T-cell (primary cell): ENCODE results near the gene SPAG7. TPM values are rescaled to one million over a fixed set of nuclear protein-coding genes. Genes with fewer than 3 reads are reported as not detected.

ENCODE experiments used
- ATAC-seq, 4 experiments: fragments of 200-7000 bp in 3 of 4; fragments of 150-1000 bp in 1 of 4; cut with Tn5 transposase; replicated peaks in 1 of 4; 1 replicate in 3 of 4; 2 replicates in 1 of 4; pipeline ENCODE4 v1.10.0; 2021; ENCODE audit warnings: moderate library complexity in 3 of 4, mild to moderate bottlenecking in 2 of 4, moderate number of reproducible peaks in 1 of 4
- CTCF ChIA-PET, 2 donors: fragments of 300-600 bp; sonication (Branson Sonifier 250); formaldehyde crosslinking; loops; one replicate each; lab custom pipeline; 2022; ENCODE audit warnings: antibody characterized with exemption in 2 of 2; lab: Charles Lee
- POLR2A ChIA-PET, 2 donors: fragments of 300-600 bp; sonication (Branson Sonifier 250); formaldehyde crosslinking; loops; one replicate each; lab custom pipeline; 2022; ENCODE audit warnings: antibody characterized with exemption in 2 of 2; lab: Charles Lee
- DNase-seq, 35 experiments: peaks; one replicate each; pipeline versions ENCODE4 v3.0.0 to v3.0.0-alpha.2; 2013 to 2023
- H3K27ac ChIP-seq: one replicate; pipeline ENCODE4 v1.5.1; 2013; ENCODE audit warnings: low read length
- H3K27me3 ChIP-seq, 2 experiments: replicated peaks in 1 of 2; 1 replicate in 1 of 2; 2 replicates in 1 of 2; pipeline versions ENCODE4 v1.6.1 to v1.7.0; 2013; ENCODE audit warnings: low read length in 1 of 2, mixed read lengths in 1 of 2; ENCODE audit not compliant: control insufficient read depth in 2 of 2, insufficient read depth in 2 of 2; ENCODE audit errors: extremely low read depth in 1 of 2
- H3K36me3 ChIP-seq, 2 donors: 1 replicate in 1 of 2; 2 replicates in 1 of 2; pipeline versions ENCODE4 v1.6.1 to v1.7.0; 2013; ENCODE audit warnings: low read length in 1 of 2; ENCODE audit not compliant: control insufficient read depth in 2 of 2, insufficient read depth in 1 of 2; ENCODE audit errors: extremely low read depth in 1 of 2
- H3K4me1 ChIP-seq, 2 experiments: 1 replicate in 1 of 2; 2 replicates in 1 of 2; pipeline versions ENCODE4 v1.6.1 to v1.7.0; 2013; ENCODE audit warnings: low read length in 2 of 2, mixed read lengths in 1 of 2; ENCODE audit not compliant: insufficient read depth in 2 of 2, control insufficient read depth in 1 of 2; ENCODE audit errors: extremely low read depth in 1 of 2
- H3K4me3 ChIP-seq, 2 donors: 1 replicate in 1 of 2; 2 replicates in 1 of 2; pipeline versions ENCODE4 v1.5.1 to v1.7.0; 2013; ENCODE audit warnings: mild to moderate bottlenecking in 2 of 2, low read length in 1 of 2, moderate library complexity in 1 of 2; ENCODE audit not compliant: control insufficient read depth in 1 of 2; ENCODE audit errors: extremely low read depth in 1 of 2
- H3K9me3 ChIP-seq: 2 replicates; pipeline ENCODE4 v1.7.0; 2013
- H3K27ac Mint-ChIP-seq, 2 donors: one replicate each; pipeline ENCODE4 v1.8.0; 2020 to 2021; ENCODE audit warnings: mild to moderate bottlenecking in 2 of 2, mixed read lengths in 2 of 2
- H3K27me3 Mint-ChIP-seq, 2 donors: one replicate each; pipeline ENCODE4 v1.8.0; 2021 to 2022; ENCODE audit warnings: mixed read lengths in 2 of 2
- H3K36me3 Mint-ChIP-seq: one replicate; pipeline ENCODE4 v1.8.0; 2021; ENCODE audit warnings: mixed read lengths
- H3K4me1 Mint-ChIP-seq, 3 donors: one replicate each; pipeline ENCODE4 v1.8.0; 2020 to 2022; ENCODE audit warnings: mixed read lengths in 3 of 3, mild to moderate bottlenecking in 1 of 3
- H3K4me3 Mint-ChIP-seq, 3 donors: one replicate each; pipeline ENCODE4 v1.8.0; 2020 to 2022; ENCODE audit warnings: mild to moderate bottlenecking in 3 of 3, mixed read lengths in 3 of 3, moderate library complexity in 3 of 3
- H3K9me3 Mint-ChIP-seq, 3 donors: one replicate each; pipeline ENCODE4 v1.8.0; 2020 to 2022; ENCODE audit warnings: mixed read lengths in 3 of 3
- WGBS: methylation state at CpG from one replicate; pipeline ENCODE4 v1.1.5; 2013; ENCODE audit warnings: missing lambda C conversion rate; ENCODE audit not compliant: insufficient coverage; 5-methylcytosine and 5-hydroxymethylcytosine counted together
- total RNA-seq, 35 experiments: library from RNA in 6 of 35; stranded (reverse) in 6 of 35; fragments of 120-200 nt in 1 of 35; gene quantifications; one replicate each; pipeline versions ENCODE4 v1.2.1 to v1.2.4 and lab custom pipeline; 2013 to 2026

The SPAG7 gene
- total RNA-seq, 5 donors from 2014 or later (not counting 1 experiment from before 2014, with no cell fraction given), result 36.4 to 65.6 (median 55.8) TPM

DNA sequence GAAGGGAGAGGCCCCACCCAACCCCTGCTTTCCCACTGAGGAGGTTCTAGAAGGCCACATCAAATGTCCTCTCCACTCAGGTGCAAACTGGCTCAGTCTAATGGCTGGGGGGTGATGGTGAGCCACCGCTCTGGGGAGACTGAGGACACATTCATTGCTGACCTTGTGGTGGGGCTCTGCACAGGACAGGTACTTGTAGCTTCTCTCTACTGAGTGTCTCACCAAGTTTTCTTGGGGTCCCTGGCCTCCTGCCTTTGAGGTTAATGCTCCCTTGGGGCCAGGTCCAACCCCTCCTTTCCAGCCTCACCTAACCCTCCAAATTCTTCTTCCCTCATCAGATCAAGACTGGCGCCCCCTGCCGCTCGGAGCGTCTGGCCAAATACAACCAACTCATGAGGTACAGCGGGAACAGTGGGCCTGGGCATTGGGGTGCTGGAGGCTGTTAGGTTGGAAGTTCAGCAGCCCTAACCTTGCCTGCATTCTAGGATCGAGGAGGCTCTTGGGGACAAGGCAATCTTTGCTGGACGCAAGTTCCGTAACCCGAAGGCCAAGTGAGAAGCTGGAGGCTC lies 11.0 kb downstream of the SPAG7 start:
- H3K36me3 Mint-ChIP-seq, result peaks cover 6% of the 10 kb centered on the region
- DNase-seq, result peak in 17 of 35 experiments; percentile 17 to 55 (median 36)
- Histone ChIP-seq H3K4me1 (peaks cover 0 to 2% of the 10 kb centered on the region in 2 experiments), H3K4me3 (no peak overlapping the region), H3K27me3 (no peaks in the 10 kb centered on the region), H3K36me3 (peaks cover 7 to 19% of the 10 kb centered on the region in 2 donors), H3K27ac (no peak overlapping the region), H3K9me3 (no peaks in the 10 kb centered on the region)
- no peak overlapping the region for H3K4me3 Mint-ChIP-seq
- CTCF ChIA-PET, result interaction anchor here (0.7 to 1.8 kb wide), 2 partner anchors 11 to 24 kb away, joined by 3 read pairs; partner anchors contain the start of gene SPAG7 (in 1 of the 2)
- H3K9me3 Mint-ChIP-seq, result no peaks in the 10 kb centered on the region
- WGBS, result 90% methylated on average over 8 of the region's 10 CpGs
- POLR2A ChIA-PET, result no interaction called here
- H3K27me3 Mint-ChIP-seq, result no peaks in the 10 kb centered on the region
- H3K27ac Mint-ChIP-seq, result peak overlapping the region in 1 of 2 donors; percentile 34
- H3K4me1 Mint-ChIP-seq, result peaks cover 8 to 12% (median 9%) of the 10 kb centered on the region in 3 donors
- ATAC-seq, result peak in 1 of 4 experiments; percentile 32

DNA sequence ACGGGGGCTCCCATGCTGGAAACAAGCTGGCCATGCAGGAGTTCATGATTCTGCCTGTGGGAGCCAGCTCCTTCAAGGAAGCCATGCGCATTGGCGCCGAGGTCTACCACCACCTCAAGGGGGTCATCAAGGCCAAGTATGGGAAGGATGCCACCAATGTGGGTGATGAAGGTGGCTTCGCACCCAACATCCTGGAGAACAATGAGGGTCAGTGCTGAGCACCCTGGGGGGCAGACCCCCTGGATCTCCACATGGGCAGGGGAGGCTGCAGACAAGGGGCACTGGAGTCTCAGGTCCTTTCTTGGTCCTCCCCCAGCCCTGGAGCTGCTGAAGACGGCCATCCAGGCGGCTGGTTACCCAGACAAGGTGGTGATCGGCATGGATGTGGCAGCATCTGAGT lies 12.5 kb downstream of the SPAG7 start:
- no peak overlapping the region for H3K4me3 Mint-ChIP-seq
- H3K36me3 Mint-ChIP-seq, result no peaks in the 10 kb centered on the region
- H3K27me3 Mint-ChIP-seq, result no peaks in the 10 kb centered on the region
- H3K4me3 ChIP-seq, result no peak overlapping the region
- ATAC-seq (no peak), DNase-seq (no peak)
- POLR2A ChIA-PET, result interaction anchor here in 1 of 2 donors (0.6 kb wide), 1 partner anchor 1197 kb away, joined by 12 read pairs; no protein-coding TSS in a partner anchor
- peaks cover 19 to 24% (median 20%) of the 10 kb centered on the region in 3 donors for H3K4me1 Mint-ChIP-seq
- H3K9me3 ChIP-seq, result no peaks in the 10 kb centered on the region
- H3K9me3 Mint-ChIP-seq, result no peaks in the 10 kb centered on the region
- CTCF ChIA-PET, result interaction anchor here (0.6 to 0.7 kb wide), 4 partner anchors 46 to 1942 kb away, joined by 3 to 7 read pairs (median 4); no protein-coding TSS in a partner anchor
- no peak overlapping the region for H3K27ac Mint-ChIP-seq
- no peaks in the 10 kb centered on the region for H3K27me3 ChIP-seq
- no peak overlapping the region for H3K27ac ChIP-seq
- peaks cover 7 to 11% of the 10 kb centered on the region in 2 donors for H3K36me3 ChIP-seq
- peaks cover 0 to 15% of the 10 kb centered on the region in 2 experiments for H3K4me1 ChIP-seq
- 100% methylated on average over 4 of the region's 8 CpGs for WGBS

DNA sequence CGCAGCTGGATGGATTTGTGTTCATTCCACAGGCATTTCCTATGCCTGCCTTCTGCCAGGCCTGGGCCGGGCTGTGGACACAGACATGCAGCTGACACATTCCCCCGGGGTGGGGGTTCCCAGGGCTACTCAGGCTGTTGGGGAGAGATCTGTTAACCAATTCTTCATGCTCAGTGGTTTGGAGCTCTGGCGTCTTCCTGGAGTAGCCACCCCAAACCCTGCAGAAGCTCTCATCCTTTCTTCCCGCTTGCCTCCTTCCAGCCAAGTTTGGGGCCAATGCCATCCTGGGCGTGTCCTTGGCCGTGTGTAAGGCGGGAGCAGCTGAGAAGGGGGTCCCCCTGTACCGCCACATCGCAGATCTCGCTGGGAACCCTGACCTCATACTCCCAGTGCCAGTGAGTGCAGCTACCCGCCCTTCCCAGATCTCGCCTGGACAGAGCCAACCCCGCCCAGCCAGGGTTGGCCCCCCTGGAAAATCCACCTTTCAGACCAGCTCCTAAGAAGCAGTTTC lies 14.1 kb downstream of the SPAG7 start:
- POLR2A ChIA-PET, result interaction anchor here in 1 of 2 donors (0.6 kb wide), 1 partner anchor 41 kb away, joined by 4 read pairs; no protein-coding TSS in a partner anchor
- no peak overlapping the region for H3K27ac Mint-ChIP-seq
- peaks cover 0 to 2% of the 10 kb centered on the region in 2 donors for H3K36me3 ChIP-seq
- 95% methylated on average over 14 of the region's 14 CpGs for WGBS
- no peak overlapping the region for H3K4me3 Mint-ChIP-seq
- DNase-seq, result no peak
- no peak overlapping the region for H3K4me3 ChIP-seq
- H3K27ac ChIP-seq, result no peak overlapping the region
- H3K27me3 Mint-ChIP-seq, result no peaks in the 10 kb centered on the region
- H3K27me3 ChIP-seq, result no peaks in the 10 kb centered on the region
- peaks cover 0 to 20% of the 10 kb centered on the region in 2 experiments for H3K4me1 ChIP-seq
- H3K36me3 Mint-ChIP-seq, result no peaks in the 10 kb centered on the region
- no peaks in the 10 kb centered on the region for H3K9me3 ChIP-seq
- no peak for ATAC-seq
- H3K4me1 Mint-ChIP-seq, result peaks cover 22 to 28% (median 23%) of the 10 kb centered on the region in 3 donors
- CTCF ChIA-PET, result no interaction called here
- no peaks in the 10 kb centered on the region for H3K9me3 Mint-ChIP-seq

DNA sequence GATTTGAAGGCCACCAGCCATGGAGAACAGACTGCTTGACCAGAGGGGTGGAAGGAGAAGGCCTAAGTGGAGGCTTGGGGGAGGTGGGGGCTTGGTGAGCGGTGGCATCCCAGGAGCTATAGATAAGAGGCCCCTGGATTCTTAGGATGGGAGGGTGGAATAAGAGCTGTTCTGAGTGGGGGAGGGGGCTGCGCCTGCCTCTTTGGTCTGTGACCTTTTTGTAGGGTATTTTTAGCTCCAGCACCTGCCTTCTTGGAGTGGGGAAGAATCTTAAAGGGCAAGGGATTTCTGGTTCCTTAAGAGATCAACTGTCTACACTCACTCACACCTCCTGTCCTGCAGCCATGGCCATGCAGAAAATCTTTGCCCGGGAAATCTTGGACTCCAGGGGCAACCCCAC lies 16.1 kb downstream of the SPAG7 start:
- CTCF ChIA-PET, result interaction anchor here (0.6 to 0.7 kb wide), 2 partner anchors 244 to 741 kb away, joined by 3 to 5 read pairs; no protein-coding TSS in a partner anchor
- ATAC-seq, result no peak
- 94% methylated on average over 2 of the region's 3 CpGs for WGBS

DNA sequence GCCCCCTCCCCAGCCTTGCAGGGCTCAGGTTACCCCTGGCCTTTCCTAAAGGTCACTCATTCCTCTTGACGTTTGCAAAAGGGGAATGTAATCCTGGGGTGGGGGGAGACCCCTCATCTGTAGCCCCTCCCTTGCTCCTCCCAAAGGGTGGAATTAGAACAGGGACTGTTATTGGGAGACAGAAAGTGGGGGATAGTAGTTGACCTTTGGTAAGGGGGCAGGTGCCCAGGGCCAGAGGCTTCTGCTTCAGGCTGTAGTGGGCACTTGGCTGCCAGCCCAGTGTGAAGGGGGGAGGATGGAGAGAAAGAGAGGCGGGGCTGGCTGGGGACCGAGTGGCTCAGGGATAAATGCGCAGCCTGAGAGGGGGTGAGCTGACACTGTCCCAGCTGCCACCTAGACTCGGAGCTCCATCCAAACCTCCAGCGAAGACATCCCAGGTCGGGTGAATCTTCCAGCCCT lies 16.8 kb downstream of the SPAG7 start, which contains the start of gene ENO3:
Gene ENO3, plus strand, starts transcription at position 374 of the 459 bp plus-strand sequence. CDS start 711 bp downstream, outside the sequence.
- 90% methylated on average over 2 of the region's 7 CpGs for whole genome bisulfite sequencing
- CTCF ChIA-PET, result interaction anchor here (0.6 to 0.7 kb wide), 2 partner anchors 243 to 740 kb away, joined by 3 to 5 read pairs; no protein-coding TSS in a partner anchor
- H3K4me3 Mint-ChIP-seq, result peak within 1 kb of the TSS; percentile 74 to 100 (median 79)
- H3K27ac Mint-ChIP-seq, result peak within 1 kb of the TSS; percentile 85 to 87
- no peaks in the 10 kb centered on the region for H3K27me3 ChIP-seq
- peaks cover 4 to 28% of the 10 kb centered on the region in 2 experiments for H3K4me1 ChIP-seq
- H3K4me3 ChIP-seq, result peak within 1 kb of the TSS; percentile 53 to 65
- H3K27me3 Mint-ChIP-seq, result no peaks in the 10 kb centered on the region
- no peaks in the 10 kb centered on the region for H3K9me3 Mint-ChIP-seq
- POLR2A ChIA-PET, result no interaction called here
- H3K27ac ChIP-seq, result peak within 1 kb of the TSS; percentile 80
- peaks cover 24 to 33% (median 26%) of the 10 kb centered on the region in 3 donors for H3K4me1 Mint-ChIP-seq
- peaks cover 11% of the 10 kb centered on the region for H3K36me3 Mint-ChIP-seq
- no peak for ATAC-seq
- H3K36me3 ChIP-seq, result peaks cover 0 to 16% of the 10 kb centered on the region in 2 donors
- no peak for DNase-seq
- H3K9me3 ChIP-seq, result no peaks in the 10 kb centered on the region

More for the DNA sequence above, 16.1 kb downstream of the SPAG7 start:
- no peaks in the 10 kb centered on the region for H3K27me3 ChIP-seq
- no peak overlapping the region for H3K27ac ChIP-seq
- no peak overlapping the region for H3K4me3 ChIP-seq
- peaks cover 0 to 9% of the 10 kb centered on the region in 2 donors for H3K36me3 ChIP-seq
- Mint-ChIP-seq H3K27me3 (no peaks in the 10 kb centered on the region), H3K4me1 (peaks cover 21 to 32% (median 26%) of the 10 kb centered on the region in 3 donors), H3K27ac (peak overlapping the region; percentile 22 to 87), H3K9me3 (no peaks in the 10 kb centered on the region), H3K36me3 (peaks cover 6% of the 10 kb centered on the region), H3K4me3 (peak overlapping the region in 2 of 3 donors; percentile 41 to 100)
- peaks cover under 1 to 22% of the 10 kb centered on the region in 2 experiments for H3K4me1 ChIP-seq
- DNase-seq, result no peak
- H3K9me3 ChIP-seq, result no peaks in the 10 kb centered on the region
- POLR2A ChIA-PET, result interaction anchor here in 1 of 2 donors (0.8 kb wide), 1 partner anchor 16 kb away, joined by 4 read pairs; the partner anchor contains the start of gene SPAG7
